Thyroid gland (tissue), 4 donors: ENCODE measurements around the gene ACTR5.

Experiments used
- CTCF ChIP-seq, 6 experiments: fragments of 200-600 bp in 3 of 6; fragments of 450-650 bp in 3 of 6; sonication (generic) in 3 of 6; IDR thresholded peaks; one replicate each; pipeline ENCODE4 v1.5.1; 2016 to 2019; ENCODE audit warnings: antibody characterized with exemption in 6 of 6, mild to moderate bottlenecking in 2 of 6, inconsistent platforms in 1 of 6, moderate library complexity in 1 of 6
- POLR2A ChIP-seq, 2 donors: fragments of 450-650 bp; IDR thresholded peaks; one replicate each; pipeline ENCODE4 v1.6.1; 2017; ENCODE audit warnings: antibody characterized with exemption in 2 of 2, mild to moderate bottlenecking in 2 of 2, moderate library complexity in 1 of 2

GRCh38 chr20:38805502-38805957 is 57.3 kb downstream of the ACTR5 start, which contains the start of gene PPP1R16B:
- TF ChIP-seq CTCF (IDR thresholded peaks at IDR 0.05) = no peak
- peak in 1 of 2 donors; percentile 41 for TF ChIP-seq POLR2A (IDR thresholded peaks at IDR 0.05)
